SK-MEL-5 (cell line): ENCODE results near the gene PPP2R5D. TPM values are rescaled to one million over a fixed set of nuclear protein-coding genes. Genes with fewer than 3 reads are reported as not detected.

Experiments used
- DNase-seq: peaks from one replicate; pipeline ENCODE4 v3.0.0-alpha.2; 2016; ENCODE audit warnings: low read depth, low spot score
- in situ Hi-C: cut with HindIII; loops from 2 replicates; pipeline ENCODE4 v1.10.0; 2016; ENCODE audit warnings: low sequenced_read_pairs, high pct_unique_total_duplicates, low pct_unique_long_range_greater_than_20kb
- total RNA-seq: library from RNA; depleted of rRNA; stranded (reverse); fragments of >200 nt; shearing (Covaris generic); gene quantifications from 2 replicates; pipeline ENCODE4 v1.2.3, GENCODE V29; 2014

PPP2R5D gene
- total RNA-seq, 1 experiment from 2014 or later = 39.1 TPM

DNA sequence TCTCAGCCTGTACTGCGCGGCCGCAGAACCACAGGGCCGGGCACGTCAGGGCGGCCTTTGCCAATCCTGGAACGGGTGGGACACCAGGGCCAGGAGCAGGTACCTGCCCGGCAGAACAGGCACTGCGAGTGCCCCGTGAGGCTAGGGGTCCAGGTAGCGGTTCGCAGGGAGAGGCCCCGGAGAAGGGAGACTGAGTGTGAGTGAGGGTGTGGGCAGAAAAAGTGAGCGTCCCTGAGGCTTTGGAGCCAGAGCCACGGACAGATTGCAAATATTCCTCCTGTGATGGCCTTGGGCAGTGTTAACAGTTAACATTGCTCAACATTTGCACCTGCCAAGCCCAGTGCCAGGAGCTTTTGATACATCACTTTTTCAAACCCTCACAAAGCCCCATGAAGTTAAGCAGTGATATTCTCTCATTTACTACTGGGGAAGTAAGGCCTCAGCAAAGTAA is 23.3 kb upstream of the PPP2R5D start:
- in situ Hi-C loops = no loop called here
- DNase-seq = no peak

DNA sequence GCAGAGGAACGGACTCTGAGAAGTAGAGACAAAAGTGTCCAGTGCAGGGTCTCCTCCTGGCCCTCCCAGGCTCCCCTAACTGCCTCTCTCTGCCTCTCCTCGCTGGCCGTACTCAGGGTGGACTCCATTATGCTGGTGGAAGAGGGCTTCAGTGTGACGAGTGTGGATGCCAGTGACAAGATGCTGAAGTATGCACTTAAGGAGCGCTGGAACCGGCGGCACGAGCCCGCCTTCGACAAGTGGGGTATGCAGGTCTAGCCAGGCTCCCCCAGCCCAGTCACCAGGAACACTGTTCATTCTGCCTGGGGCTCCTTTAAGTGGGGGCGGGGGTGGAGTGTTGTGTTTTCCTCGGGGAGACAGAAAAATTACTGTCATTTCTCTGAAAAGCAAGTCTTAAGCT is 22.3 kb upstream of the PPP2R5D start:
- DNase-seq = no peak
- in situ Hi-C loops = no loop called here

GRCh38 chr6:42962502-42963178 is 21.7 kb upstream of the PPP2R5D start:
- in situ Hi-C loops = no loop called here
- DNase-seq = no peak

GRCh38 chr6:42963179-42963854 is 21.1 kb upstream of the PPP2R5D start:
- in situ Hi-C loops = no loop called here

DNA sequence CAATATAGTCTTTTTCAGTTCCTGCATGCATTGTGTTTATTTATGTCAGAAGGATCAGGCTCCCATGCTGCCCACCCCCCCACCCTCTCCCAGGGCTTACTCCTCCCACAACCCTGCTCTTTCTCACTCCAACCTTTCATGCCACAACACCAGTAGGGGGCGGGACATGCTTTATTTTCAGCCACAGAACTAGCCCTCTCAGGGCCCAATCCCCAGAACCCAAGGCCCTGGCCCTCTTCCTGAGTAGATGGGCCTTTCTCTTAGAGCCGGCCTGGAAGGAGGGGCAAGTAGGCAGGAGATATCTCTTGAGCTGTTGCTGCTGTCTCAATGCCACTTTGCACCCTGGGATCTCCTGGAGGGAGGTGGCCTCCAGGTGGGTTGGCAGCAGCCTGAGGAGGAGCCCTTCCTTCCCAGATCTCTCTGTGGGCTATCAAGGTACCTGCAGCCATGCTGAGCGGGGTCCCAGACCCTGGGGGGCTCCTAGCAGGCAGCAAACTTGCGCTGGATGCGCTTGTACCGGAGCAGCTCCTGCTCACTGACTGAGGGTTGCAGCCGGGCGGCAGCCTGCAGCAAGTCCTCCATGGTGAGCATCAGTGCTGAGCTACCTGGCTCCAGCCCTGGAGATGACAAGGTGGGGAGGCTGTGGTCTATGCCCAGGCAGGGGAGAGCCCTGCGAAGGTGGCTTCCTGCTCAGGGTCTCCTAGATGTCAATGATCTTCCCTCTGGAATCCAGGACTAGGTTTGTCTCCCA is 20.3 kb upstream of the PPP2R5D start:
- peak; percentile 81 for DNase-seq
- in situ Hi-C loops = no loop called here

More at GRCh38 chr6:42963179-42963854, 21.1 kb upstream of the PPP2R5D start:
- DNase-seq = no peak

DNA sequence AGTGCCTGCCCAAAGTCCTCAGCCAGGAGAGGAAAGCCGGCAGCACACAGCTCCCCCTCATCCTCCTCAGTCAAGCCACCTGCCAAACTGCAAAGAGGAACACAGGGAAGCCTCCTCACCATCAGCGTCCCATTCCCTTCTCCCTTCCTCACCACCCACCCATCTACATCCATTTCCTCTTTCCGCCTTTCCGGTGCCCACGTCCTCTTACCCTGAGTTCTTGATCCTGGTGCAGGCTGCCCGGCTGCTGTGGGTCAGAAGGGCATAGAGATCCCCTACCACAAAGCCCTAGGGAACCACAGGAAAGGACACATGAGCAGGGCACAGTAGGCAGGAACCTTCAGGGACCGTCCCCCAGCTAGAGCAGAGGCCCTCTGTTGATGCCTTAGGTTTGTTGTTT is 17.8 kb upstream of the PPP2R5D start:
- DNase-seq = no peak
- in situ Hi-C loops = no loop called here

DNA sequence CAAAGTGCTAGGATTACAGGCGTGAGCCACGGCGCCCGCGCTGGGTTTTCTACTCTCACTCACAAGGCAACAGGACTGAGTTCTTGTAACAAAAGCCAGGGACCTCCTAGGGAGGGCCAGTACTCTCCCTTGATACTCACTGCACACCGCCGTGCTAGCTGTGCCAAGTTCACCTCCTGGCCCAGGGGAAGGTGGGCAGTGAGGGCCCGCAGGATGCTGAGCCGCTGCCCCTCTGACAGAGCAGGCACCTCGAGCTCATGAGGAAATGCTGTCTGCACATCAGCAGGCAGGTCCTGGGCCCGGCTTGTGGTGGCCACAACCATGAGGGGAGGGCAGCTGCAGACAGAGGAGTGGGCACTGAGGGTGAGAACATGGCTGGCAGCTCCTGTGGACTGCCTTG is 17.1 kb upstream of the PPP2R5D start:
- in situ Hi-C loops = no loop called here
- no peak for DNase-seq

DNA sequence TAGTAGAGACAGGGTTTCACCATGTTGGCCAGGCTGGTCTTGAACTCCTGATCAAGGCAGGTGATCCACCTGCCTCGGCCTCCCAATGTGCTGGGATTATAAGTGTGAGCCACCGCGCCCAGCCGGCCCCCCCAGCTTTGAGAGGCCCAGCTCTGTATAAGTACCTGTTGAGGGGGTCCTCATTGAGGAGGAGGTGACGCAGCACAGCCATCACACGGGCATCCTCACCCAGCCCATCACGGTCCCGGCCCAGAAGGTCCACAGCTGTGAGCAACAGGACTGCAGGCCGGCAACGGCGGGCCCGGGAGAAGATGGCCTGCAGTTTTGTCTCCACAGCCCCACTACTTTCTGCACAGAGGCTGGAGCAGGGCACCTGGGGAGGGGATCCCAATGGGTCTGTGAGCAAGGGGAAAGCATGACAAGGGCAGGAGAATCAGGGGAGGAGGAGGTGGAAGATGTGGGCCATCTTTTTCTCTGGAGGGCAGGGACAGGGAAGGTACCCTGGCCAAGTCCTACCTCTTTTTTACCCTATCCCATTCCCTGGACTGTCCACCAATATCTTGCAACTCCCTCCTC is 16.2 kb upstream of the PPP2R5D start:
- DNase-seq = no peak
- in situ Hi-C loops = no loop called here

DNA sequence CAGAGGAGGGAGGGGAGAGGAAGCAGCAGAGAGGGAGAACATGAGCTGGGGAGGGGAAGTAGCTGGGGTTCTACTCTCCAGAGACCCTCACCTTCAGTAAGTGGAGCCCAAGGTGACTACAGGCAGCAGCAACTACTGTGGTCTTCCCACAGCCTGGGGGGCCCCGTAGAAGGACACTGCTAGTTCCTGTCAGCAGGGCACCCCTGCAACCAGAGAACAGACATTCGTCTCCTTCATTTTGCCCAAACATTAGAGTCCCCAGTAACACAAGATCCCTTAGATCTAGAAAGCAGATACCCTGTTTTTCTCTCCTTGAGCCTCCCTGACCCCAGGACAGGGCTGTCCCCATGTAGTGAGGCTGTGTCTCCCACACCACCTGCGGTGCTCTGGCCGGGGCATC is 15.6 kb upstream of the PPP2R5D start:
- in situ Hi-C loops = no loop called here
- no peak for DNase-seq

DNA sequence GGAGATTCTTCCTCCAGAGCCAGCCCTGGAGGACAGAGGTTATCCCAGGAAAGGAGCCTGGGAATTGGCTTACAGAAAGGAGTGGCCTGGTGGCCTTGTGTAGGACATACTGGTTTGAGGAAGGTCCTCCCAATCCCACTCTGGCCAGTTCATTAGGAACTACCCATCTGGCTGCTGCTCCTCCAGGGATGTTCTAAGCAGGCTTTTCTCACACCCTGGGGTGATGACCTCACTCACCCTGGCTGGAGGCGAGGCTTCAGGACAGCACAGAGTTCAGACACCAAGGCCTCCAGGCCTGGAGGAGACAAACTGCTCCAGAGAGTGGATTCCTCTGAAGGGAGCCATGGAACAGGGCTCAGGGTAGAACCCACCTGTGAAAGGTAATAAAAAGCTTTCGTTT is 14.9 kb upstream of the PPP2R5D start:
- no peak for DNase-seq
- in situ Hi-C loops = no loop called here

- in situ Hi-C loops = no loop called here
- no peak for DNase-seq
Measured at GRCh38 chr6:42969934-42970333, 14.4 kb upstream of the PPP2R5D start.

- in situ Hi-C loops = no loop called here
- DNase-seq = no peak
Measured at GRCh38 chr6:42970871-42971612, 13.3 kb upstream of the PPP2R5D start.

DNA sequence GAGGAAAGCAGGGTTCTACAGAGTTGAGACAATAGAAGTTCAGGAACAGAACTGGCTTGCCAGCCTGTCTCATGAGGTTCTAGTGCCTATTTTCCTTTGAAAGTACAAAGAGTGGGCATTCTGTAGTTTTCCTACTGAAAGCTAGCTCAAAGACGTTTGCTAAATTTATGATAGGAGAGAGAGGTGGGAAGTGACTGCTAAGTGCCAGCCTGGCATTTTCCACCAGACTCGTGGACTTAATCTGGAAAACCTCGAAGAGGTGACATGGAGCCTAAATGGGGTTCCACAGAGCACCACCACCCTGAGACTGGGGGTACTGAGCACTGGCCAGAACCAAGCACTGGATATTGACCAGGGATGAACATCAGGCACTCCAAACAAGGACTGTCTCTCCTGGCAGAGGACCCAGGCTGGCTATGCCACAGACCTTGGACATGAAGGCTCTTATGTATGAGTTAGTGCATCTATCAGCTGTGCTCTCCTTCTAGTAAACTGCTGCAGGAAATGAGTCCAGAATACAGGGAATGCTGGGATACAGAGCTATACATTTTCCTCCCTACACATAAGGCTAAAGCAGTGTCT is 12.5 kb upstream of the PPP2R5D start:
- no peak for DNase-seq
- in situ Hi-C loops = no loop called here

DNA sequence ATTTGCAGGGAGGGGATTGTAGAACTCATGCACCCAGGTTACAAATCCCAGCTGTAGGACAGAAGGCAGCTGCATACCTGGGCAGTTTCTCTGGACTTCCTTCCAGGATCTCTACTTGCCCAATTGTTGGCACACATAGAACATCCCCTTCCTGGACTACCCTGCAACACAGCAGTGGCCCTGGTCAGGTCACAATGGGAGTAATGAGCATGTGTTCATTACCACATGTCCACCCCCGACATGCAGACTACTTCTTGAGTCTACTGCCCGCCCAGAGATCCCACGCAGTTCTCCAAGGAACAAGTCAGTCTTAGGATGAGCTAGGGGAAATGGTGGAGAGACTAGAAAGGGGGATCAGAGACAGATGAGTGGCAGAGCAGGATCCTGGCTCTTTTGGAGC is 10.4 kb upstream of the PPP2R5D start:
- in situ Hi-C loops = no loop called here
- DNase-seq = no peak

DNA sequence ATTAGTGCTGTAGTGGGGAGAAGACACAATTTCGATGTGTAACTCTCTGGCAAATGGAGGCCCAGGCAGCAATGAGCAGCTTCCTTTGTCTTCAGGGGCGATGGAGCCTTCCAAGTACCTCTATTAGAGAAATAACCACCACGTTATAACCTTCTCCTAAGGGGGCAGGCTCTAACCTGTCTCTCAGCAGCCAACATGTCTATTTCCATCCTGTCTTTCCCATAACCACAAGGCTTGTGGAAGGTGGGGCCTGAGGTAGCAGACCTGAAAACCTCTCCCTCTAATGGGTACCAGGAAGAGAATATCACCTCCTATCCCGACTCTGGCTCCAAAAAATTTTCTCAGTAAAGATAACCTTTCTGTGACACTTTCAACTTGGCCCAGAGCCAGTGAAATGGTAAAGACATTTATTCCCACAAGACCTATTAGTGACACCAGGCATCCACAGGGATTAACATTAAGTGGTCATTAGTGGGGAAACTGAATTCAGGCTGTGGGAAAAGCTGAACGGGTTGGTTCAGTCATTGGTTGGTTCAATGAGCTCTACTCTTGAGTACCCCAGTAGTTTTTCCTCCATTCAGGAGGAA is 9.4 kb upstream of the PPP2R5D start:
- in situ Hi-C loops = no loop called here
- DNase-seq = no peak

DNA sequence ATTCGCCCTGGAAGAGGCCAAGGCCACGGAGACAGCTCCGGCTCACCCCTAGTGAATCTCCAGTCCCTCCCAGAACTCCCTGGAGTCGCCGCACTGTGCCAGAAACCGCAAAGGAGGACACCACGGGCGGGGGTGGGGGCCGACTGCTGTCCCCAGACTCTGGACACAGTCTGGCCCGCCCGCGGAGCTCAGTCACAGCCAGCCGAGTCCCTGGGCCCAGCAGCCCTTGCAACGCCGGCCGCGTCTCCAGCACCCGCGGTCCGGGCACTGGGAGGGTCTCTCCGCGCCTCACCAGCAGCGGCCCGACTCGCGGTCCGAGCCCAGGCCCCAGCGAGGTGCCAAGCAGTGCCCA is 5.9 kb upstream of the PPP2R5D start:
- in situ Hi-C loops = no loop called here
- DNase-seq = no peak

GRCh38 chr6:42978839-42979522 is 5.4 kb upstream of the PPP2R5D start, which contains the start of gene PEX6:
Gene PEX6, minus strand, starts transcription at chr6:42979181. Its CDS starts 31 bp downstream, at chr6:42979150.
- in situ Hi-C loops = no loop called here
- peak; percentile 81 for DNase-seq
